AG04450 (cell line): ENCODE data around the gene SNPH. TPM values are rescaled to one million over a fixed set of nuclear protein-coding genes. Genes with fewer than 3 reads are reported as not detected.
A peak's percentile ranks its signal among the peaks of the same experiment; 100 is the strongest.

ENCODE experiments used
- CTCF ChIA-PET: fragments of 300-600, 350-600 bp; formaldehyde crosslinking; extraction: SDS; loops from one replicate; lab custom pipeline; 2022; ENCODE audit warnings: antibody characterized with exemption, inconsistent platforms; lab: Charles Lee
- POLR2A ChIA-PET: fragments of 350-600 bp; formaldehyde crosslinking; extraction: SDS; loops from one replicate; lab custom pipeline; 2021; ENCODE audit warnings: antibody characterized with exemption, inconsistent platforms; lab: Yijun Ruan, JAX
- DNase-seq: peaks from one replicate; pipeline ENCODE4 v3.0.0-alpha.2; 2011; ENCODE audit warnings: low read depth, low spot score
- H3K27ac ChIP-seq: one replicate; pipeline ENCODE4 v1.5.1; 2012; ENCODE audit warnings: low read depth, low read length, control low read depth
- H3K27me3 ChIP-seq: one replicate; pipeline ENCODE4 v1.6.0; 2012; ENCODE audit warnings: low read length; ENCODE audit not compliant: control insufficient read depth, insufficient read depth
- H3K4me3 ChIP-seq: 2 replicates; pipeline ENCODE4 v1.5.1; 2011; ENCODE audit warnings: mild to moderate bottlenecking, low read depth, low read length, control low read depth
- H3K9me3 ChIP-seq: 2 replicates; pipeline ENCODE4 v1.5.1; 2012; ENCODE audit warnings: low read length; ENCODE audit not compliant: control insufficient read depth, insufficient read depth
- polyA plus RNA-seq: library from polyadenylated mRNA; depleted of rRNA; stranded (reverse); fragments of >200 nt; gene quantifications from 2 replicates; pipeline ENCODE4 v1.2.3, GENCODE V29; 2011
- TF ChIP-seq, protein P1 (sequence below): IDR thresholded peaks from 2 replicates; pipeline ENCODE4 v1.5.1; 2011; ENCODE audit warnings: low read depth, low read length, control low read depth, inconsistent platforms

Gene SNPH
- polyA plus RNA-seq, 1 experiment = 1.5 TPM

GRCh38 chr20:1225783-1226654 lies 40.1 kb upstream of the SNPH start, which contains the start of gene RAD21L1:
Gene RAD21L1, plus strand, starts transcription at chr20:1226044. Its CDS starts 2,410 bp downstream, at chr20:1228454.
- Histone ChIP-seq H3K4me3 (peak within 1 kb of the TSS; percentile 68), H3K9me3 (no peaks in the 10 kb centered on the region), H3K27me3 (peaks cover 12% of the 10 kb centered on the region), H3K27ac (no peak within 1 kb of the TSS)
- POLR2A ChIA-PET = interaction anchor here (0.6 kb wide), 1 partner anchor 382 kb away, joined by 6 read pairs; no protein-coding TSS in a partner anchor
- TF ChIP-seq, protein P1, sequence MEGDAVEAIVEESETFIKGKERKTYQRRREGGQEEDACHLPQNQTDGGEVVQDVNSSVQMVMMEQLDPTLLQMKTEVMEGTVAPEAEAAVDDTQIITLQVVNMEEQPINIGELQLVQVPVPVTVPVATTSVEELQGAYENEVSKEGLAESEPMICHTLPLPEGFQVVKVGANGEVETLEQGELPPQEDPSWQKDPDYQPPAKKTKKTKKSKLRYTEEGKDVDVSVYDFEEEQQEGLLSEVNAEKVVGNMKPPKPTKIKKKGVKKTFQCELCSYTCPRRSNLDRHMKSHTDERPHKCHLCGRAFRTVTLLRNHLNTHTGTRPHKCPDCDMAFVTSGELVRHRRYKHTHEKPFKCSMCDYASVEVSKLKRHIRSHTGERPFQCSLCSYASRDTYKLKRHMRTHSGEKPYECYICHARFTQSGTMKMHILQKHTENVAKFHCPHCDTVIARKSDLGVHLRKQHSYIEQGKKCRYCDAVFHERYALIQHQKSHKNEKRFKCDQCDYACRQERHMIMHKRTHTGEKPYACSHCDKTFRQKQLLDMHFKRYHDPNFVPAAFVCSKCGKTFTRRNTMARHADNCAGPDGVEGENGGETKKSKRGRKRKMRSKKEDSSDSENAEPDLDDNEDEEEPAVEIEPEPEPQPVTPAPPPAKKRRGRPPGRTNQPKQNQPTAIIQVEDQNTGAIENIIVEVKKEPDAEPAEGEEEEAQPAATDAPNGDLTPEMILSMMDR = no peak
- peak; percentile 21 for DNase-seq
- CTCF ChIA-PET = interaction anchor here (0.6 to 1.6 kb wide), 3 partner anchors 13 to 40 kb away, joined by 3 to 5 read pairs (median 4); no protein-coding TSS in a partner anchor

DNA sequence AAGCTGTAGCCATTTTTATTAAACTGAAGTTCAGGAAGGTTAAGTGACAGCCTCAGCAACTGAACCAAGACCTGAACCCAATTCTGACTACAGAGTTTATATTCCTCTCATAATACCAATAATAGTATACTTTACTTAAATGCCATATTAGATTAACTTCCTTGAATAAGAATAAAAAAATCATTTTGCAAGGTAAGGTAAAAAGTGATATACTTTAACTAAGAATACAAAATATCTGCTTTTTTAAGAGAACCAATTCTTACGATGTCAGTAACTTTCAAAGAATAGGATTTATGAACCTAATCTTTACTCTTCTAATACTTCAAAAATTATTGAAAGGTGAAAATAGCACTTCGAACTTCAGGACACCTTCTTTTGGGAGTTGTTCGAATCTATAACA lies 36.6 kb upstream of the SNPH start:
- POLR2A ChIA-PET = no interaction called here
- Histone ChIP-seq H3K27ac (no peak overlapping the region), H3K9me3 (no peaks in the 10 kb centered on the region), H3K4me3 (no peak overlapping the region), H3K27me3 (peaks cover 16% of the 10 kb centered on the region)
- no peak for DNase-seq
- CTCF ChIA-PET = interaction anchor here (1.1 kb wide), 2 partner anchors 121 to 275 kb away, joined by 3 read pairs; no protein-coding TSS in a partner anchor
- TF ChIP-seq, protein P1 = no peak

DNA sequence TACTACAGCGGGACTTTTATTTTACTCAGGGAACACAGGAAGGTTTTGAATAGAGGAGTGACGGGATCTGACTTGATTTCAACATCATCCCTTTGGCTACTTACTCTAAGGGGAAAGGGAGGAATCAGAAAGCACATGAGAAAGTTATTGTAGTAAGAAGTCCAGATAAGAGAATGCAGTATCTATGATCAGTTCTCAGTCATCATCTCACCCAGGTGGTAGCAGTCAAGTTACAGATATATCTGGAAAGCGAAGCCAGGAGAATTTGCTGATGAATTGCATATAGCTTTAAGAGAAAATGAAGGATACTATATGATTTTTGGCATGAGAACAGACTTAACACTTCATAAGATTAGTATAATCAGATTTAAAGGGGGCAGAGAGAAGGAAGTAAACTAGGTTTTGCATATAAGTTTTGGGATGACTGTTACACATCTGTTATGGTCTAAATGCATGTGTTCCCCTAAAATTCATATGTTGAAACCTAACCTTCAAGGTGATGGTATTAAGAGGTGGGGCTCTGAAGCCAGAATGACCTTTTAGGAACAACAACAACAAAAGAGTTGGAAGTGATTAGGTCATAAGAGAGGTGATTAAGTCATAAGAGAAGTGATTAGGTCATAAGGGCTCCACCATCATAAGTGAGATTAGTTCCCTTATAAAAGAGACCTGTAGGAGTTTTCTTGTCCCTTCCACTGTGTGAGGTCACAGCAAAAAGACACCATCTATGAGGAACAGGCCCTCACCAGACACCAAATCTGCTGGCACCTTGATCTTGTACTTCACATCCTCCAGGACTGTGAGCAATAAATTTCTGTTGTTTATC lies 33.6 kb upstream of the SNPH start:
- TF ChIP-seq, protein P1 = no peak
- H3K27me3 ChIP-seq = peaks cover 19% of the 10 kb centered on the region

GRCh38 chr20:1240549-1240948 lies 25.5 kb upstream of the SNPH start:
- CTCF ChIA-PET = interaction anchor here (0.8 kb wide), 1 partner anchor 264 kb away, joined by 3 read pairs; no protein-coding TSS in a partner anchor
- peaks cover 5% of the 10 kb centered on the region for H3K27me3 ChIP-seq

More for the DNA sequence above, 33.6 kb upstream of the SNPH start:
- Histone ChIP-seq H3K27ac (no peak overlapping the region), H3K9me3 (no peaks in the 10 kb centered on the region), H3K4me3 (no peak overlapping the region)
- CTCF ChIA-PET = no interaction called here
- POLR2A ChIA-PET = no interaction called here
- DNase-seq = no peak

More at GRCh38 chr20:1240549-1240948, 25.5 kb upstream of the SNPH start:
- no peak overlapping the region for H3K27ac ChIP-seq
- H3K9me3 ChIP-seq = no peaks in the 10 kb centered on the region
- TF ChIP-seq, protein P1 = no peak
- POLR2A ChIA-PET = no interaction called here
- DNase-seq = no peak
- no peak overlapping the region for H3K4me3 ChIP-seq
